Neural cell (in vitro differentiated cells): Measurements from ENCODE around the gene HDAC4.

Experiments used
- CTCF ChIP-seq: fragments of 450-650 bp; IDR thresholded peaks from 2 replicates; pipeline ENCODE4 v1.5.1; 2014; ENCODE audit warnings: antibody characterized with exemption, mild to moderate bottlenecking, moderate library complexity; ENCODE audit not compliant: poor library complexity, severe bottlenecking
- EP300 ChIP-seq: fragments of 450-650 bp; conservative IDR thresholded peaks from 2 replicates; pipeline ENCODE4 v1.6.1; 2014; ENCODE audit warnings: antibody characterized with exemption, mild to moderate bottlenecking, moderate library complexity; ENCODE audit not compliant: poor library complexity, severe bottlenecking
- EZH2 ChIP-seq: fragments of 200-600, 300-800 bp; shearing (Covaris generic), sonication (generic); IDR thresholded peaks from 2 replicates; pipeline ENCODE4 v1.6.1; 2014; ENCODE audit warnings: antibody characterized with exemption, low read length, borderline replicate concordance, mild to moderate bottlenecking; ENCODE audit not compliant: insufficient read depth, poor library complexity, severe bottlenecking
- MXI1 ChIP-seq: fragments of 450-650 bp; conservative IDR thresholded peaks from 2 replicates; pipeline ENCODE4 v1.6.1; 2014; ENCODE audit warnings: antibody characterized with exemption, mild to moderate bottlenecking; ENCODE audit not compliant: poor library complexity, severe bottlenecking
- POLR2AphosphoS5 ChIP-seq: IDR thresholded peaks from 2 replicates; pipeline ENCODE4 v1.6.1; 2012
- RAD21 ChIP-seq: fragments of 450-650 bp; conservative IDR thresholded peaks from 2 replicates; pipeline ENCODE4 v1.6.1; 2014; ENCODE audit warnings: antibody characterized with exemption, mild to moderate bottlenecking, moderate library complexity
- SMC3 ChIP-seq: fragments of 450-650 bp; conservative IDR thresholded peaks from 2 replicates; pipeline ENCODE4 v1.6.1; 2014; ENCODE audit warnings: antibody characterized with exemption, mild to moderate bottlenecking, moderate library complexity; ENCODE audit not compliant: poor library complexity
- TAF1 ChIP-seq: IDR thresholded peaks from 2 replicates; pipeline ENCODE4 v1.6.1; 2012; ENCODE audit warnings: low read depth
- TF ChIP-seq, protein P1 (sequence below): IDR thresholded peaks from 2 replicates; pipeline ENCODE4 v1.6.1; 2012; ENCODE audit warnings: borderline replicate concordance

DNA sequence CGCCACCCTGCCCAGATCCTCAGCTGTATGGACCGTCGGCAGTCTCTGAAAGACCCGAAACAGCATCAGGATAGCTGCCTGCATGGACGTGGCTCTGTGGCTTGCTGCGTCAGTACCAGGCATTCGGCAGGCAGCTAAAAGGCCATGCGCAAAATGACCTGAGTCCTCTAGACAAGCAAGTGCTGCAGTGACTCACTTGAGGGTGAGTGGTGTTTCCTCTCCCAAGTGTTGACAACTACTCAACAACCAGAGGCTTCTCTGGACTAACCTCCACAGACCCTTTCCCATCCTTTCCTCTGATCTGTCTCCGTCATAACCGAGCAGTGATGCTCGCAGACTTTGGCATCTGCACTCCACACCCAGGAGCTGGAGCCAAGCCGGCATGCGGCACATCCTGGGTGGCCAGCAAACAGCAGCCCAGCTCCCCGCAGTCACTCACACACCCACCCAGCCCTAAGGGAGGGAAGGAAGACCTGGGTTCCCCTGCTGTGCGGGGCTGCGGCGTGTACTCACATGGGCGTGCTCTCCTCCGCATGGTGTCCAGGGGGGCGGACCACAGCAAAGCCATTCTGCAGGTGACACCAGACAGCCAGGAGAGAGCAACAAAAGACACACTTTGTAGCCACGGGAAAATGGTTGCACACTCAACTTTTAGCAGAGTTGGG, 313.6 kb downstream of the HDAC4 start:
- no peak for TF ChIP-seq TAF1
- no peak for TF ChIP-seq MXI1
- TF ChIP-seq CTCF, result no peak
- no peak for TF ChIP-seq POLR2AphosphoS5
- TF ChIP-seq RAD21, result no peak
- TF ChIP-seq SMC3, result no peak
- TF ChIP-seq, protein P1, sequence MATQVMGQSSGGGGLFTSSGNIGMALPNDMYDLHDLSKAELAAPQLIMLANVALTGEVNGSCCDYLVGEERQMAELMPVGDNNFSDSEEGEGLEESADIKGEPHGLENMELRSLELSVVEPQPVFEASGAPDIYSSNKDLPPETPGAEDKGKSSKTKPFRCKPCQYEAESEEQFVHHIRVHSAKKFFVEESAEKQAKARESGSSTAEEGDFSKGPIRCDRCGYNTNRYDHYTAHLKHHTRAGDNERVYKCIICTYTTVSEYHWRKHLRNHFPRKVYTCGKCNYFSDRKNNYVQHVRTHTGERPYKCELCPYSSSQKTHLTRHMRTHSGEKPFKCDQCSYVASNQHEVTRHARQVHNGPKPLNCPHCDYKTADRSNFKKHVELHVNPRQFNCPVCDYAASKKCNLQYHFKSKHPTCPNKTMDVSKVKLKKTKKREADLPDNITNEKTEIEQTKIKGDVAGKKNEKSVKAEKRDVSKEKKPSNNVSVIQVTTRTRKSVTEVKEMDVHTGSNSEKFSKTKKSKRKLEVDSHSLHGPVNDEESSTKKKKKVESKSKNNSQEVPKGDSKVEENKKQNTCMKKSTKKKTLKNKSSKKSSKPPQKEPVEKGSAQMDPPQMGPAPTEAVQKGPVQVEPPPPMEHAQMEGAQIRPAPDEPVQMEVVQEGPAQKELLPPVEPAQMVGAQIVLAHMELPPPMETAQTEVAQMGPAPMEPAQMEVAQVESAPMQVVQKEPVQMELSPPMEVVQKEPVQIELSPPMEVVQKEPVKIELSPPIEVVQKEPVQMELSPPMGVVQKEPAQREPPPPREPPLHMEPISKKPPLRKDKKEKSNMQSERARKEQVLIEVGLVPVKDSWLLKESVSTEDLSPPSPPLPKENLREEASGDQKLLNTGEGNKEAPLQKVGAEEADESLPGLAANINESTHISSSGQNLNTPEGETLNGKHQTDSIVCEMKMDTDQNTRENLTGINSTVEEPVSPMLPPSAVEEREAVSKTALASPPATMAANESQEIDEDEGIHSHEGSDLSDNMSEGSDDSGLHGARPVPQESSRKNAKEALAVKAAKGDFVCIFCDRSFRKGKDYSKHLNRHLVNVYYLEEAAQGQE, result no peak
- no peak for TF ChIP-seq EP300
- no peak for TF ChIP-seq EZH2
